HepG2 (cell line): ENCODE results near the gene DAZAP1. TPM values are rescaled to one million over a fixed set of nuclear protein-coding genes. Genes with fewer than 3 reads are reported as not detected.

ENCODE experiments used
- BHLHE40 ChIP-seq: IDR thresholded peaks from 2 replicates; pipeline ENCODE4 v1.6.1; 2011; ENCODE audit warnings: low read length, improper control_type of control experiment
- DNMT3B ChIP-seq: conservative IDR thresholded peaks from 2 replicates; pipeline ENCODE4 v1.6.1; 2016; ENCODE audit warnings: missing biosample characterization, control low read depth
- HNF4A ChIP-seq: sonication (generic); formaldehyde crosslinking; IDR thresholded peaks from 2 replicates; pipeline ENCODE4 v1.4.0; 2020; ENCODE audit warnings: missing genetic modification reagents
- JUN ChIP-seq: sonication (generic); formaldehyde crosslinking; IDR thresholded peaks from 2 replicates; pipeline ENCODE4 v1.4.0; 2020; ENCODE audit warnings: mild to moderate bottlenecking, missing genetic modification reagents
- MAFK ChIP-seq, 2 experiments: IDR thresholded peaks in 1 of 2; conservative IDR thresholded peaks in 1 of 2; 2 replicates each; pipeline ENCODE4 v1.6.1; 2011; ENCODE audit warnings: improper control_type of control experiment in 2 of 2, low read length in 2 of 2
- RARA ChIP-seq: IDR thresholded peaks from 2 replicates; pipeline ENCODE4 v1.6.1; 2016; ENCODE audit warnings: missing genetic modification reagents, missing compliant biosample characterization
- SIN3A ChIP-seq: IDR thresholded peaks from 2 replicates; pipeline ENCODE4 v1.6.1; 2011; ENCODE audit warnings: low read depth, mild to moderate bottlenecking, control low read depth, low read length, borderline replicate concordance
- SKI ChIP-seq: fragments of 450-650 bp; IDR thresholded peaks from one replicate; pipeline ENCODE4 v1.6.1; 2018; ENCODE audit warnings: mild to moderate bottlenecking; ENCODE audit not compliant: partially characterized antibody
- SOX6 ChIP-seq, 2 experiments: fragments of 450-650 bp in 1 of 2; sonication (generic) in 1 of 2; formaldehyde crosslinking in 1 of 2; IDR thresholded peaks; 2 replicates each; pipeline versions ENCODE4 v1.4.0 to v1.6.1; 2017 to 2020; ENCODE audit warnings: antibody characterized with exemption in 1 of 2, mild to moderate bottlenecking in 1 of 2, missing genetic modification reagents in 1 of 2
- TARDBP ChIP-seq: sonication (generic); formaldehyde crosslinking; IDR thresholded peaks from 2 replicates; pipeline ENCODE4 v1.8.0; 2022; ENCODE audit warnings: mild to moderate bottlenecking, missing genetic modification reagents
- ZBTB7B ChIP-seq: sonication (generic); formaldehyde crosslinking; IDR thresholded peaks from 2 replicates; pipeline ENCODE4 v1.4.0; 2020; ENCODE audit warnings: missing genetic modification reagents
- ZNF180 ChIP-seq: sonication (generic); formaldehyde crosslinking; IDR thresholded peaks from 2 replicates; pipeline ENCODE4 v1.4.0; 2020; ENCODE audit warnings: low read depth, missing genetic modification reagents, borderline replicate concordance
- ZNF446 ChIP-seq: sonication (generic); formaldehyde crosslinking; IDR thresholded peaks from 2 replicates; pipeline ENCODE4 v1.5.0; 2020; ENCODE audit warnings: mild to moderate bottlenecking, missing genetic modification reagents
- ZNF605 ChIP-seq: sonication (generic); formaldehyde crosslinking; IDR thresholded peaks from 2 replicates; pipeline ENCODE4 v1.8.0; 2022; ENCODE audit warnings: mild to moderate bottlenecking, missing genetic modification reagents
- ZNF709 ChIP-seq: sonication (generic); formaldehyde crosslinking; IDR thresholded peaks from 2 replicates; pipeline ENCODE4 v1.5.0; 2020; ENCODE audit warnings: mild to moderate bottlenecking, missing genetic modification reagents
- polyA plus RNA-seq, 8 experiments: library from polyadenylated mRNA; depleted of rRNA in 3 of 8; stranded (reverse) in 7 of 8; unstranded in 1 of 8; fragments of >200 nt; fragmentation: Illumina TruSeq in 4 of 8; extraction: Trizol in 4 of 8; gene quantifications; 2 replicates each; pipeline versions ENCODE4 v1.2.1 to v1.2.3, GENCODE V29; 2011 to 2016; ENCODE audit warnings: low read depth in 4 of 8, missing spikeins in 1 of 8, mixed read lengths in 1 of 8; ENCODE audit not compliant: insufficient read depth in 1 of 8
- total RNA-seq, 5 experiments: library from RNA; depleted of rRNA; stranded (reverse); fragments of >200 nt; fragmentation: Illumina TruSeq; extraction: Trizol; gene quantifications; 2 replicates each; pipeline ENCODE4 v1.2.3, GENCODE V29; 2016; ENCODE audit warnings: low read depth in 1 of 5
- TF ChIP-seq, protein P1 (sequence below): sonication (generic); formaldehyde crosslinking; IDR thresholded peaks from 2 replicates; pipeline ENCODE4 v1.5.0; 2020; ENCODE audit warnings: missing genetic modification reagents
- TF ChIP-seq, protein P2 (sequence below): sonication (generic); formaldehyde crosslinking; IDR thresholded peaks from 2 replicates; pipeline ENCODE4 v1.5.0; 2020; ENCODE audit warnings: mild to moderate bottlenecking, missing genetic modification reagents
- TF ChIP-seq, protein P3 (sequence below): IDR thresholded peaks from 2 replicates; pipeline ENCODE4 v1.6.1; 2012; ENCODE audit warnings: low read length, improper control_type of control experiment
- TF ChIP-seq, protein P4 (sequence below): IDR thresholded peaks from 2 replicates; pipeline ENCODE4 v1.6.1; 2016; ENCODE audit warnings: mild to moderate bottlenecking

DAZAP1 gene
- total and polyA plus RNA-seq, 2 of the 13 experiments (the other 11 are each of a cell fraction or from before 2014, with no cell fraction given), result 63.3 to 79.2 TPM

DNA sequence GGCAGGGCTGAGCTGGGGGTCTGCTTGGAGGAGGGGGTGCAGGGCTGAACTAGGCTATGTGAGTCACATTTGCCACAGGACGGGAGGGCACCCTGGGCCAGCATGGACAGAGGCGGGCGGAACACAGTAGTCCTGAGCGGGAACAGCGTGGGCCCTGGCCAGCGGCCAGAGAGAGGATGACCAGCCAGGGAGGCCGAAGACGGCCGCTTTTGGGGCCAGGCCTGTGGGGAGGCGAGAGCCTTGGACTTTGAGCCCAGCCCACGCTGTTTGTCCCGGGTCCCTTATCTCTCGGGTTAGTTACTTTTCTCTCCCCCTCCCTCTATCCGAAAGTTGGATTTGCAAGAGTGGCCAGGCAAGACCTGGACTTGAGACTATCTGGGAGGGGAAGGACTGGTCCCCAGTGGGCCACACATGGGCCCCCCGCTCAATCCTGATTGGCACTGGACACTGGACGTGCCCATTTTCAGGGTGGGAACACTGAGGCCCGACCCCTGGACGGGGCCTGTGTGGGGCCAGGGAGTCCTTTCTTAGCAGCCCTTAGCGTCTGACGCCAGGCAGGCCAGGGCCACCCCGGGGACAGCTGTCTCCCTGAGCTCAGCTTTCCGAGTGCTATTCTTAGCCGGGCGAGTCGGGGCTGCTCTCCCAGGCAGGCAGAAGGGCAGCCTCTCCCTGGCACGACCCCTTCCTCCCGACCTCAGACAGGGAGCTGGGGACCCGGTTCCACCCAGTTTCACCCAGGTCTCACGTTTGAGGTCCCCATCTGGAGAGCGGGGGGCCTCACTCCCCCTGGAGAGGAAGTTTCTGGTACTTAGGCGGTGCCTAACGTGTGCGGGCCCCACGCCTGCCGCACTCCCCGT, 6.9 kb upstream of the DAZAP1 start (continued):
- TF ChIP-seq, protein P1, sequence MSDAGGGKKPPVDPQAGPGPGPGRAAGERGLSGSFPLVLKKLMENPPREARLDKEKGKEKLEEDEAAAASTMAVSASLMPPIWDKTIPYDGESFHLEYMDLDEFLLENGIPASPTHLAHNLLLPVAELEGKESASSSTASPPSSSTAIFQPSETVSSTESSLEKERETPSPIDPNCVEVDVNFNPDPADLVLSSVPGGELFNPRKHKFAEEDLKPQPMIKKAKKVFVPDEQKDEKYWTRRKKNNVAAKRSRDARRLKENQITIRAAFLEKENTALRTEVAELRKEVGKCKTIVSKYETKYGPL (CRISPR knock-in tag), result no peak
- TF ChIP-seq, protein P2, sequence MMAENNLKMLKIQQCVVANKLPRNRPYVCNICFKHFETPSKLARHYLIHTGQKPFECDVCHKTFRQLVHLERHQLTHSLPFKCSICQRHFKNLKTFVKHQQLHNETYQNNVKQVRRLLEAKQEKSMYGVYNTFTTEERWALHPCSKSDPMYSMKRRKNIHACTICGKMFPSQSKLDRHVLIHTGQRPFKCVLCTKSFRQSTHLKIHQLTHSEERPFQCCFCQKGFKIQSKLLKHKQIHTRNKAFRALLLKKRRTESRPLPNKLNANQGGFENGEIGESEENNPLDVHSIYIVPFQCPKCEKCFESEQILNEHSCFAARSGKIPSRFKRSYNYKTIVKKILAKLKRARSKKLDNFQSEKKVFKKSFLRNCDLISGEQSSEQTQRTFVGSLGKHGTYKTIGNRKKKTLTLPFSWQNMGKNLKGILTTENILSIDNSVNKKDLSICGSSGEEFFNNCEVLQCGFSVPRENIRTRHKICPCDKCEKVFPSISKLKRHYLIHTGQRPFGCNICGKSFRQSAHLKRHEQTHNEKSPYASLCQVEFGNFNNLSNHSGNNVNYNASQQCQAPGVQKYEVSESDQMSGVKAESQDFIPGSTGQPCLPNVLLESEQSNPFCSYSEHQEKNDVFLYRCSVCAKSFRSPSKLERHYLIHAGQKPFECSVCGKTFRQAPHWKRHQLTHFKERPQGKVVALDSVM, result peak; percentile 85
- TF ChIP-seq ZNF605 (CRISPR knock-in tag), result 0 out of 2 replicates have a peak, but pooled peaks have one; percentile 49
- TF ChIP-seq, protein P3, sequence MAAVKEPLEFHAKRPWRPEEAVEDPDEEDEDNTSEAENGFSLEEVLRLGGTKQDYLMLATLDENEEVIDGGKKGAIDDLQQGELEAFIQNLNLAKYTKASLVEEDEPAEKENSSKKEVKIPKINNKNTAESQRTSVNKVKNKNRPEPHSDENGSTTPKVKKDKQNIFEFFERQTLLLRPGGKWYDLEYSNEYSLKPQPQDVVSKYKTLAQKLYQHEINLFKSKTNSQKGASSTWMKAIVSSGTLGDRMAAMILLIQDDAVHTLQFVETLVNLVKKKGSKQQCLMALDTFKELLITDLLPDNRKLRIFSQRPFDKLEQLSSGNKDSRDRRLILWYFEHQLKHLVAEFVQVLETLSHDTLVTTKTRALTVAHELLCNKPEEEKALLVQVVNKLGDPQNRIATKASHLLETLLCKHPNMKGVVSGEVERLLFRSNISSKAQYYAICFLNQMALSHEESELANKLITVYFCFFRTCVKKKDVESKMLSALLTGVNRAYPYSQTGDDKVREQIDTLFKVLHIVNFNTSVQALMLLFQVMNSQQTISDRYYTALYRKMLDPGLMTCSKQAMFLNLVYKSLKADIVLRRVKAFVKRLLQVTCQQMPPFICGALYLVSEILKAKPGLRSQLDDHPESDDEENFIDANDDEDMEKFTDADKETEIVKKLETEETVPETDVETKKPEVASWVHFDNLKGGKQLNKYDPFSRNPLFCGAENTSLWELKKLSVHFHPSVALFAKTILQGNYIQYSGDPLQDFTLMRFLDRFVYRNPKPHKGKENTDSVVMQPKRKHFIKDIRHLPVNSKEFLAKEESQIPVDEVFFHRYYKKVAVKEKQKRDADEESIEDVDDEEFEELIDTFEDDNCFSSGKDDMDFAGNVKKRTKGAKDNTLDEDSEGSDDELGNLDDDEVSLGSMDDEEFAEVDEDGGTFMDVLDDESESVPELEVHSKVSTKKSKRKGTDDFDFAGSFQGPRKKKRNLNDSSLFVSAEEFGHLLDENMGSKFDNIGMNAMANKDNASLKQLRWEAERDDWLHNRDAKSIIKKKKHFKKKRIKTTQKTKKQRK, result no peak
- no peak for TF ChIP-seq BHLHE40
- no peak for TF ChIP-seq JUN (CRISPR knock-in tag)
- TF ChIP-seq RARA, result peak; percentile 27
- TF ChIP-seq SIN3A, result no peak; the same call in 1 of the 2 replicates
- no peak for TF ChIP-seq ZNF709
- TF ChIP-seq MAFK (conservative IDR thresholded peaks at IDR 0.05 in 1 of 2, IDR thresholded peaks at IDR 0.05 in 1 of 2; ENCODE audit: low read length in 2 of 2), result no peak
- TF ChIP-seq, protein P4, sequence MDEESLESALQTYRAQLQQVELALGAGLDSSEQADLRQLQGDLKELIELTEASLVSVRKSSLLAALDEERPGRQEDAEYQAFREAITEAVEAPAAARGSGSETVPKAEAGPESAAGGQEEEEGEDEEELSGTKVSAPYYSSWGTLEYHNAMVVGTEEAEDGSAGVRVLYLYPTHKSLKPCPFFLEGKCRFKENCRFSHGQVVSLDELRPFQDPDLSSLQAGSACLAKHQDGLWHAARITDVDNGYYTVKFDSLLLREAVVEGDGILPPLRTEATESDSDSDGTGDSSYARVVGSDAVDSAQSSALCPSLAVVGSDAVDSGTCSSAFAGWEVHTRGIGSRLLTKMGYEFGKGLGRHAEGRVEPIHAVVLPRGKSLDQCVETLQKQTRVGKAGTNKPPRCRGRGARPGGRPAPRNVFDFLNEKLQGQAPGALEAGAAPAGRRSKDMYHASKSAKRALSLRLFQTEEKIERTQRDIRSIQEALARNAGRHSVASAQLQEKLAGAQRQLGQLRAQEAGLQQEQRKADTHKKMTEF (CRISPR knock-in tag), result peak; percentile 70
- TF ChIP-seq TARDBP (CRISPR knock-in tag), result peak; percentile 63
- no peak for TF ChIP-seq SOX6 (IDR thresholded peaks at IDR 0.05)
- TF ChIP-seq SOX6 (CRISPR knock-in tag; IDR thresholded peaks at IDR 0.05), result peak; percentile 83
- TF ChIP-seq ZBTB7B (CRISPR knock-in tag), result peak; percentile 97
- TF ChIP-seq SKI, result peak; percentile 83
- no peak for TF ChIP-seq DNMT3B
- TF ChIP-seq ZNF446 (CRISPR knock-in tag), result no peak
- TF ChIP-seq ZNF180, result no peak
- peak; percentile 98 for TF ChIP-seq HNF4A (CRISPR knock-in tag)
